ENCODE results near the gene NCOA6. TPM values are rescaled to one million over a fixed set of nuclear protein-coding genes. Genes with fewer than 3 reads are reported as not detected.
"Not testable (repeated sequence)": the region's sequence is repeated elsewhere in the genome, so short reads cannot be mapped to it uniquely, and the experiment has no call there.

NCOA6 gene
- total RNA-seq, 1 donor from 2014 or later = 59.5 TPM

GRCh38 chr20:34781220-34781619, 44.2 kb downstream of the NCOA6 start:
- H3K9me3 Mint-ChIP-seq = no peaks in the 10 kb centered on the region
- no peaks in the 10 kb centered on the region for H3K27me3 Mint-ChIP-seq
- H3K4me3 Mint-ChIP-seq = no peak overlapping the region
- no peak for DNase-seq (ENCODE audit: extremely low spot score, unreplicated experiment)
- no peaks in the 10 kb centered on the region for H3K4me1 Mint-ChIP-seq (ENCODE audit: unreplicated experiment)
- TF ChIP-seq CTCF (conservative IDR thresholded peaks at IDR 0.05) = no peak
- H3K27ac Mint-ChIP-seq = no peak overlapping the region
- peaks cover 22% of the 10 kb centered on the region for H3K36me3 Mint-ChIP-seq

- H3K36me3 Mint-ChIP-seq = peaks cover 22% of the 10 kb centered on the region
- H3K4me3 Mint-ChIP-seq; DNase-seq (ENCODE audit: extremely low spot score, unreplicated experiment); H3K4me1 Mint-ChIP-seq (ENCODE audit: unreplicated experiment); H3K9me3 Mint-ChIP-seq; H3K27ac Mint-ChIP-seq; H3K27me3 Mint-ChIP-seq: not testable (repeated sequence)
Observed at GRCh38 chr20:34780291-34780690, 45.2 kb downstream of the NCOA6 start.

GRCh38 chr20:34776177-34776576, 49.3 kb downstream of the NCOA6 start:
- Mint-ChIP-seq H3K27me3 (no peaks in the 10 kb centered on the region), H3K4me1 (ENCODE audit: unreplicated experiment) (no peaks in the 10 kb centered on the region), H3K9me3 (no peaks in the 10 kb centered on the region), H3K27ac (no peak overlapping the region), H3K36me3 (peaks cover 42% of the 10 kb centered on the region), H3K4me3 (no peak overlapping the region)
- DNase-seq (ENCODE audit: extremely low spot score, unreplicated experiment) = no peak
- TF ChIP-seq CTCF (conservative IDR thresholded peaks at IDR 0.05) = no peak

- Mint-ChIP-seq H3K4me3 (no peak overlapping the region), H3K36me3 (peaks cover 36% of the 10 kb centered on the region), H3K27me3 (no peaks in the 10 kb centered on the region), H3K9me3 (no peaks in the 10 kb centered on the region), H3K27ac (no peak overlapping the region), H3K4me1 (ENCODE audit: unreplicated experiment) (no peaks in the 10 kb centered on the region)
- TF ChIP-seq CTCF (conservative IDR thresholded peaks at IDR 0.05) = no peak
- DNase-seq (ENCODE audit: extremely low spot score, unreplicated experiment) = no peak
Observed at GRCh38 chr20:34774886-34775285, 50.6 kb downstream of the NCOA6 start.

- Mint-ChIP-seq H3K36me3 (peaks cover 32% of the 10 kb centered on the region), H3K27me3 (no peaks in the 10 kb centered on the region), H3K4me1 (ENCODE audit: unreplicated experiment) (peaks cover 4% of the 10 kb centered on the region), H3K9me3 (no peaks in the 10 kb centered on the region), H3K4me3 (no peak overlapping the region), H3K27ac (no peak overlapping the region)
- TF ChIP-seq CTCF (conservative IDR thresholded peaks at IDR 0.05) = no peak
- DNase-seq (ENCODE audit: extremely low spot score, unreplicated experiment) = no peak
Observed at GRCh38 chr20:34774449-34774848, 51.0 kb downstream of the NCOA6 start.

GRCh38 chr20:34773726-34774125, 51.7 kb downstream of the NCOA6 start:
- DNase-seq (ENCODE audit: extremely low spot score, unreplicated experiment) = no peak
- H3K4me1 Mint-ChIP-seq (ENCODE audit: unreplicated experiment) = peaks cover 4% of the 10 kb centered on the region
- H3K27me3 Mint-ChIP-seq = no peaks in the 10 kb centered on the region
- no peak overlapping the region for H3K27ac Mint-ChIP-seq
- H3K4me3 Mint-ChIP-seq = no peak overlapping the region
- no peaks in the 10 kb centered on the region for H3K9me3 Mint-ChIP-seq
- H3K36me3 Mint-ChIP-seq = peaks cover 35% of the 10 kb centered on the region
- no peak for TF ChIP-seq CTCF (conservative IDR thresholded peaks at IDR 0.05)

Data from type B pancreatic cell (in vitro differentiated cells).